SJSA1 (cell line): ENCODE results near the gene NAGPA. TPM values are rescaled to one million over a fixed set of nuclear protein-coding genes. Genes with fewer than 3 reads are reported as not detected.

ENCODE experiments used
- DNase-seq, 2 experiments: peaks; one replicate each; pipeline ENCODE4 v3.0.0-alpha.2; 2015 to 2020; ENCODE audit warnings: low spot score in 2 of 2, low read depth in 1 of 2
- H3K27ac ChIP-seq: fragments of 250-450 bp; sonication (Bioruptor Pico); 2 replicates; pipeline ENCODE4 v1.5.1; 2020; ENCODE audit warnings: mild to moderate bottlenecking, moderate library complexity
- H3K27me3 ChIP-seq: fragments of 250-450 bp; sonication (Bioruptor Pico); replicated peaks from 2 replicates; pipeline ENCODE4 v1.5.1; 2020; ENCODE audit warnings: mild to moderate bottlenecking, moderate library complexity
- H3K36me3 ChIP-seq: fragments of 250-450 bp; sonication (Bioruptor Pico); 2 replicates; pipeline ENCODE4 v1.5.1; 2020; ENCODE audit warnings: mild to moderate bottlenecking
- H3K4me1 ChIP-seq: fragments of 250-450 bp; sonication (Bioruptor Pico); replicated peaks from 2 replicates; pipeline ENCODE4 v1.6.1; 2021; ENCODE audit warnings: mild to moderate bottlenecking
- H3K4me3 ChIP-seq: fragments of 250-450 bp; sonication (Bioruptor Pico); 2 replicates; pipeline ENCODE4 v1.5.1; 2020; ENCODE audit warnings: mild to moderate bottlenecking
- H3K9me3 ChIP-seq: fragments of 250-450 bp; sonication (Bioruptor Pico); replicated peaks from 2 replicates; pipeline ENCODE4 v1.5.1; 2020; ENCODE audit warnings: mild to moderate bottlenecking
- total RNA-seq: library from RNA; depleted of rRNA; stranded (reverse); fragments of >200 nt; shearing (Covaris generic); gene quantifications from 2 replicates; pipeline ENCODE4 v1.2.3, GENCODE V29; 2014; rRNA removed

The NAGPA gene
- total RNA-seq, 1 experiment from 2014 or later: 12.1 TPM

DNA sequence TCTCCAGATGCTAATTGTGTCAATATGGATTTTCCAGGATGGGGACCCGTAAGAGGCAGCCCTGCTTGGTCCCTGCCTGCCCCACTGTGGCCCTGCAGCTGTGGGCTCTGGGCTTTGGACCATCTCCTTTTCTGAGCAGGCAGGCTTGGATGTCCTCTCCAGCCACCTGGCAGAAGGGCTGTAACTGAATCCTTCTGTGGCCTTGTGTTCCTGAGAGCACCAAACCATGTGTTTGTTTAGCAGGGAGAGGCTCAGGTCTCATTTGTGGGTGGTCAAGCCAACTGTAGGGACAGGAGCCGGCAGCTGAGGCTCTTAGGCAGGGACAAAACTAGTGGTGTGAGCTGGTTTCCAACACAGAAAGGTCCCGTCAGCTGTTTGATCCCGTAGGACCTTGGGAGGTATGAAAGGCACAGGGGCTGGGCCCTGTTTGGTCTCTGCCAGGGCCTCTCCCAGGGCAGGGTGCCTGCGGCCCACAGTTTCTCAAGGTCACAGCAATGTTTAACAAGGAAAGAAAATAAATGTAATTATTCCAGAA is 57.1 kb downstream of the NAGPA start:
- Histone ChIP-seq H3K4me1 (no peaks in the 10 kb centered on the region), H3K27ac (no peak overlapping the region), H3K27me3 (peaks cover 10% of the 10 kb centered on the region; the same call in 1 of the 2 replicates), H3K36me3 (no peaks in the 10 kb centered on the region), H3K9me3 (no peaks in the 10 kb centered on the region), H3K4me3 (no peak overlapping the region)
- no peak for DNase-seq

GRCh38 chr16:4976079-4976478 is 57.7 kb downstream of the NAGPA start:
- no peak for DNase-seq
- H3K4me1 ChIP-seq: no peaks in the 10 kb centered on the region
- H3K27ac ChIP-seq: no peak overlapping the region
- H3K36me3 ChIP-seq: no peaks in the 10 kb centered on the region
- H3K9me3 ChIP-seq: no peaks in the 10 kb centered on the region
- 0 out of 2 replicates have a peak, but pooled peaks cover 10% of the 10 kb centered on the region for H3K27me3 ChIP-seq
- no peak overlapping the region for H3K4me3 ChIP-seq

Other genes with a start within 250 kb of the NAGPA start
- not detected in 2 replicates for gene SEPTIN12, start 245.6 kb downstream of the NAGPA start, total RNA-seq
- not detected in 2 replicates for gene SMIM22, start 238.6 kb downstream of the NAGPA start, total RNA-seq
- 9.9 and 15.1 TPM in 2 replicates for gene ROGDI, start 231.3 kb downstream of the NAGPA start, total RNA-seq
- 35.2 and 49.0 TPM in 2 replicates for gene GLYR1, start 186.6 kb downstream of the NAGPA start, total RNA-seq
- gene UBN1, start 186.5 kb downstream of the NAGPA start, total RNA-seq: 30.8 and 31.5 TPM in 2 replicates
- gene PPL, start 96.8 kb downstream of the NAGPA start, total RNA-seq: 0.11 TPM in 1 of 2 replicates, not detected in the other
- gene SEC14L5, start 75.6 kb downstream of the NAGPA start, total RNA-seq: not detected in 2 replicates
- gene C16orf89, start 32.0 kb upstream of the NAGPA start, total RNA-seq: not detected in 2 replicates
- gene ALG1, start 37.9 kb upstream of the NAGPA start, total RNA-seq: 22.2 and 38.5 TPM in 2 replicates
- gene EEF2KMT, start 63.9 kb upstream of the NAGPA start, total RNA-seq: 17.4 and 19.0 TPM in 2 replicates